GM12878 (cell line): ENCODE data around the gene UTP11. TPM values are rescaled to one million over a fixed set of nuclear protein-coding genes. Genes with fewer than 3 reads are reported as not detected.

Experiments
- ATAC-seq: fragments of 200-7000 bp; cut with Tn5 transposase; 3 replicates; pipeline ENCODE4 v1.9.1; 2020; ENCODE audit warnings: mild to moderate bottlenecking, moderate library complexity
- BruUV-seq: library from RNA; stranded (reverse); fragments of 400-500 nt; replicated peaks from 2 replicates; lab custom pipeline; 2021; lab: Mats Ljungman, UMichigan
- CTCF ChIA-PET: fragments of 300-600 bp; sonication (Branson Sonifier 250); formaldehyde crosslinking; extraction: SDS; loops from one replicate; lab custom pipeline; 2021; ENCODE audit warnings: inconsistent platforms; lab: Yijun Ruan, JAX
- POLR2A ChIA-PET: fragments of 350-600 bp; formaldehyde crosslinking; extraction: SDS; loops from one replicate; lab custom pipeline; 2021; ENCODE audit warnings: inconsistent platforms; lab: Charles Lee
- RAD21 ChIA-PET: fragments of 300-600 bp; sonication (Branson Sonifier 250); formaldehyde crosslinking; loops from one replicate; lab custom pipeline; 2023; ENCODE audit warnings: antibody characterized with exemption; ENCODE audit not compliant: unreplicated experiment; lab: Charles Lee
- SMC1A ChIA-PET: fragments of 300-600 bp; sonication (Branson Sonifier 250); formaldehyde crosslinking; loops from one replicate; lab custom pipeline; 2023; ENCODE audit not compliant: unreplicated experiment, uncharacterized antibody; lab: Charles Lee
- DNase-seq: peaks from one replicate; pipeline ENCODE4 v3.0.0-alpha.2; 2011; ENCODE audit warnings: low read depth, low spot score
- FAIRE-seq: peaks from 3 replicates; lab custom pipeline; 2011; peaks lifted over from hg19 to GRCh38; lab: Jason Lieb, UNC
- H2AFZ ChIP-seq: 2 replicates; pipeline ENCODE4 v1.6.0; 2011; ENCODE audit warnings: low read depth, low read length, control low read depth; ENCODE audit not compliant: control insufficient read depth
- H3K27ac ChIP-seq: 2 replicates; pipeline ENCODE4 v1.5.1; 2011; ENCODE audit warnings: control low read depth; ENCODE audit not compliant: control insufficient read depth, insufficient read depth
- H3K27me3 ChIP-seq, 2 experiments: replicated peaks in 1 of 2; 2 replicates each; pipeline versions ENCODE4 v1.6.0 to v1.6.1; 2011; ENCODE audit warnings: low read length in 1 of 2; ENCODE audit not compliant: control insufficient read depth in 2 of 2, insufficient read depth in 2 of 2
- H3K36me3 ChIP-seq, 2 experiments: 2 replicates each; pipeline ENCODE4 v1.5.1; 2011; ENCODE audit warnings: low read length in 1 of 2; ENCODE audit not compliant: control insufficient read depth in 2 of 2, insufficient read depth in 2 of 2
- H3K4me1 ChIP-seq: 2 replicates; pipeline ENCODE4 v1.6.1; 2011; ENCODE audit warnings: mild to moderate bottlenecking, low read length, moderate library complexity, mixed read lengths; ENCODE audit not compliant: control insufficient read depth, insufficient read depth
- H3K4me2 ChIP-seq: 2 replicates; pipeline ENCODE4 v1.6.0; 2011; ENCODE audit warnings: control low read depth; ENCODE audit not compliant: control insufficient read depth, insufficient read depth
- H3K4me3 ChIP-seq: fragments of 200-600 bp; sonication (generic); 2 replicates; pipeline ENCODE4 v1.5.1; 2016
- H3K79me2 ChIP-seq: 2 replicates; pipeline ENCODE4 v1.6.0; 2011; ENCODE audit warnings: low read length; ENCODE audit not compliant: control insufficient read depth, insufficient read depth
- H3K9ac ChIP-seq: 2 replicates; pipeline ENCODE4 v1.8.0; 2011; ENCODE audit warnings: low read length, control low read depth, mixed read lengths; ENCODE audit not compliant: control insufficient read depth, insufficient read depth
- H3K9me3 ChIP-seq: replicated peaks from 3 replicates; pipeline ENCODE4 v1.5.1; 2011; ENCODE audit warnings: mild to moderate bottlenecking, low read length; ENCODE audit not compliant: control insufficient read depth, insufficient read depth
- H4K20me1 ChIP-seq: 2 replicates; pipeline ENCODE4 v1.6.0; 2011; ENCODE audit not compliant: control insufficient read depth, insufficient read depth
- BACH1 ChIP-seq: fragments of 450-650 bp; IDR thresholded peaks from 2 replicates; pipeline ENCODE4 v1.6.1; 2017; ENCODE audit warnings: mild to moderate bottlenecking, borderline replicate concordance
- EP300 ChIP-seq, 2 experiments: fragments of 150-350 bp in 1 of 2; IDR thresholded peaks; 2 replicates each; pipeline ENCODE4 v1.6.1; 2011 to 2012; ENCODE audit warnings: low read depth in 2 of 2, low read length in 2 of 2, borderline replicate concordance in 1 of 2, improper control_type of control experiment in 1 of 2, inconsistent platforms in 1 of 2; ENCODE audit not compliant: control insufficient read depth in 1 of 2
- JUND ChIP-seq: IDR thresholded peaks from 2 replicates; pipeline ENCODE4 v1.6.1; 2012; ENCODE audit warnings: low read depth, mild to moderate bottlenecking, low read length, improper control_type of control experiment, moderate library complexity
- MAX ChIP-seq: IDR thresholded peaks from 2 replicates; pipeline ENCODE4 v1.6.1; 2012; ENCODE audit warnings: low read depth, low read length, improper control_type of control experiment
- NBN ChIP-seq: fragments of 450-650 bp; IDR thresholded peaks from 2 replicates; pipeline ENCODE4 v1.6.1; 2016
- NFYB ChIP-seq: IDR thresholded peaks from 2 replicates; pipeline ENCODE4 v1.6.1; 2011; ENCODE audit warnings: low read depth, mild to moderate bottlenecking, low read length, improper control_type of control experiment, moderate library complexity; ENCODE audit not compliant: insufficient read depth
- NR2C2 ChIP-seq: IDR thresholded peaks from 2 replicates; pipeline ENCODE4 v1.6.1; 2011; ENCODE audit warnings: borderline replicate concordance, low read depth; ENCODE audit not compliant: control insufficient read depth, insufficient read length
- RB1 ChIP-seq: fragments of 450-650 bp; formaldehyde crosslinking; IDR thresholded peaks from 2 replicates; pipeline ENCODE4 v1.6.1; 2017; ENCODE audit warnings: mild to moderate bottlenecking, borderline replicate concordance
- SMC3 ChIP-seq: IDR thresholded peaks from 2 replicates; pipeline ENCODE4 v1.6.1; 2011; ENCODE audit warnings: low read length, improper control_type of control experiment, borderline replicate concordance
- ZNF207 ChIP-seq: fragments of 450-650 bp; IDR thresholded peaks from 2 replicates; pipeline ENCODE4 v1.6.1; 2014; ENCODE audit warnings: antibody characterized with exemption, mild to moderate bottlenecking, borderline replicate concordance
- ZNF24 ChIP-seq: fragments of 450-650 bp; IDR thresholded peaks from 2 replicates; pipeline ENCODE4 v1.6.1; 2017; ENCODE audit warnings: antibody characterized with exemption, mild to moderate bottlenecking
- ZSCAN29 ChIP-seq: fragments of 450-650 bp; IDR thresholded peaks from 2 replicates; pipeline ENCODE4 v1.6.1; 2017; ENCODE audit warnings: mild to moderate bottlenecking, moderate library complexity
- WGBS: methylation state at CpG from one replicate; pipeline ENCODE4 v1.1.6; 2016; ENCODE audit warnings: low lambda C conversion rate; ENCODE audit not compliant: insufficient replicate concordance, insufficient coverage; ENCODE audit errors: missing lambda C conversion rate; 5-methylcytosine and 5-hydroxymethylcytosine counted together
- in situ Hi-C: fragments of 300-500 bp; cut with MboI; formaldehyde crosslinking; loops from 9 replicates; pipeline ENCODE4 v1.14.3; 2018; ENCODE audit warnings: mixed read lengths
- intact Hi-C: fragments of 100-400 bp; cut with micrococcal nuclease; formaldehyde crosslinking; loops from one replicate; pipeline ENCODE4 v1.14.2; 2022; ENCODE audit not compliant: unreplicated experiment
- polyA plus RNA-seq, 11 experiments: library from polyadenylated mRNA; depleted of rRNA in 4 of 11; unstranded in 6 of 11; stranded (reverse) in 5 of 11; fragments of >200 nt; fragmentation: Nextera tagmentation in 4 of 11; fragmentation: Illumina TruSeq in 1 of 11; extraction: Ambion mirVana in 4 of 11; extraction: Trizol in 1 of 11; gene quantifications; 1 replicate in 1 of 11; 2 replicates in 10 of 11; pipeline versions ENCODE4 v1.2.1 to v1.2.3, GENCODE V29; 2011 to 2016; ENCODE audit warnings: inconsistent platforms in 2 of 11, missing spikeins in 2 of 11, low read depth in 1 of 11
- total RNA-seq, 4 experiments: library from RNA; depleted of rRNA in 3 of 4; stranded (reverse); fragments of >200 nt in 3 of 4; fragmentation: Illumina TruSeq in 1 of 4; extraction: Trizol in 1 of 4; gene quantifications; 2 replicates each; pipeline versions ENCODE4 v1.2.1 to v1.2.3, GENCODE V29; 2013 to 2021

Gene UTP11
- total and polyA plus RNA-seq, 10 of the 15 experiments (the other 5 are each of a cell fraction or from before 2014, with no cell fraction given), result 34.5 to 146 (median 64.2) TPM

- no peak for TF ChIP-seq MAX
- no peak for TF ChIP-seq NBN
- no peak for TF ChIP-seq SMC3
- no peak for TF ChIP-seq ZNF24
- no peak for TF ChIP-seq RB1
- TF ChIP-seq JUND, result no peak
- TF ChIP-seq EP300 (IDR thresholded peaks at IDR 0.05; ENCODE audit: borderline replicate concordance in 1 of 2, control insufficient read depth in 1 of 2, low read depth in 2 of 2, low read length in 2 of 2), result no peak
- no peak for TF ChIP-seq ZSCAN29
- no peak for TF ChIP-seq NR2C2
- TF ChIP-seq BACH1, result no peak
- no peak for TF ChIP-seq ZNF207
- no peak for TF ChIP-seq NFYB
- TF ChIP-seq, all 136 proteins: peak for 0
- ChIA-PET CTCF (interaction anchor here (0.9 to 3.9 kb wide), 6 partner anchors 9 to 37 kb away, joined by 3 to 71 read pairs (median 12); no protein-coding TSS in a partner anchor), RAD21 (interaction anchor here (1.3 to 8.9 kb wide), 6 partner anchors 8 to 110 kb away, joined by 3 to 73 read pairs (median 28); no protein-coding TSS in a partner anchor), POLR2A (interaction anchor here (0.6 to 3.2 kb wide), 5 partner anchors 8 to 413 kb away, joined by 3 to 13 read pairs (median 7); no protein-coding TSS in a partner anchor), SMC1A (interaction anchor here (1.1 to 4.3 kb wide), 8 partner anchors 8 to 110 kb away, joined by 3 to 51 read pairs (median 8); partner anchors contain the start of gene POU3F1)
- no peaks in the 10 kb centered on the region for H3K79me2 ChIP-seq
- H2AFZ ChIP-seq, result no peak overlapping the region
- H3K4me1 ChIP-seq, result peaks cover 15% of the 10 kb centered on the region
- H3K4me2 ChIP-seq, result no peak overlapping the region
- H3K9ac ChIP-seq, result no peak overlapping the region
- BruUV-seq, result no TSS peak
- DNase-seq, result no peak
- no peak for FAIRE-seq
- no peaks in the 10 kb centered on the region for H3K36me3 ChIP-seq
- WGBS, result 74% methylated on average over 4 of the region's 5 CpGs
- no peak for ATAC-seq
- H3K27me3 ChIP-seq, result no peaks in the 10 kb centered on the region
- intact Hi-C loops (loop anchor here (5.0 kb wide), 1 partner anchor 109 kb away; no protein-coding TSS in a partner anchor), in situ Hi-C loops (no loop called here)
- H3K9me3 ChIP-seq, result no peaks in the 10 kb centered on the region
- H4K20me1 ChIP-seq, result no peaks in the 10 kb centered on the region
- H3K27ac ChIP-seq, result no peak overlapping the region
- H3K4me3 ChIP-seq, result no peak overlapping the region
Observed at GRCh38 chr1:38063616-38064015, 51.1 kb downstream of the UTP11 start.
